Measurements from ENCODE around the gene SOCS1.

- TF ChIP-seq POLR2A (IDR thresholded peaks at IDR 0.05; ENCODE audit: control extremely low read depth in 1 of 2, low read depth in 2 of 2, low read length in 2 of 2) = no peak
- no peak for TF ChIP-seq SIRT6 (IDR thresholded peaks at IDR 0.05; ENCODE audit: low read length)
- TF ChIP-seq YY1 (IDR thresholded peaks at IDR 0.05; ENCODE audit: low read depth, low read length) = no peak
- peak in 1 of 3 experiments; percentile 49; a peak in 2 of 4 replicates for TF ChIP-seq CTCF (IDR thresholded peaks at IDR 0.05; ENCODE audit: control extremely low read depth in 1 of 3, insufficient read depth in 1 of 3, low read depth in 1 of 3, low read length in 3 of 3)
- TF ChIP-seq SIN3A (conservative IDR thresholded peaks at IDR 0.05 in 1 of 2, IDR thresholded peaks at IDR 0.05 in 1 of 2; ENCODE audit: low read depth in 1 of 2, low read length in 2 of 2) = no peak
Observed at GRCh38 chr16:11218604-11218962, 37.4 kb downstream of the SOCS1 start.

Measured in H1 (cell line).